CD4-positive, alpha-beta T cell treated with Interferon alpha-2 for 1 hour (primary cell): ENCODE measurements around the gene RCOR2.
A peak's percentile ranks its signal among the peaks of the same experiment; 100 is the strongest.

Experiments used
- DNase-seq, 2 donors: peaks; one replicate each; pipeline ENCODE4 v3.0.0-alpha.2; 2020 to 2022

The RCOR2 gene

DNA sequence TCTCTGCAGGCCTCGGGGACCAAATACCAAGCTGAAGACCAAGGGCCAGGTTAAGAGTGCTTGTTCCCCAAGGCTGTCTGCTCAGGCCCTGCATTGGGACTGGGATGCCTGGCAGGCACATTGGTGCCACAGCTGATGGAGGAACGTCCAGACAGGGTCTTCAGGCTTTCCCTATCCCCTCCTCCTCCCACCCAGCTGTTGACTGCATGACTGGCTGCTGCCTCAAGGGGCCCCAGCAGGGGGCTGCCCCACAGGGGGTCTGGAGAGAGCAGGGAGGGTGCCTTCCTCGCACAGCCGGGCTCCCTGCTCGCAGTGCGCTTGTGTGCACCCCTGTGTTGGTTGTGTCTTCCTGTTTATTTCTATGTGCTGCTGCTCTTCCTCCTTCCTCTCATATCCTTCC is 9.9 kb downstream of the RCOR2 start:
- DNase-seq: no peak

GRCh38 chr11:63906585-63906984 is 10.4 kb downstream of the RCOR2 start:
- DNase-seq: peak; percentile 43 to 64

DNA sequence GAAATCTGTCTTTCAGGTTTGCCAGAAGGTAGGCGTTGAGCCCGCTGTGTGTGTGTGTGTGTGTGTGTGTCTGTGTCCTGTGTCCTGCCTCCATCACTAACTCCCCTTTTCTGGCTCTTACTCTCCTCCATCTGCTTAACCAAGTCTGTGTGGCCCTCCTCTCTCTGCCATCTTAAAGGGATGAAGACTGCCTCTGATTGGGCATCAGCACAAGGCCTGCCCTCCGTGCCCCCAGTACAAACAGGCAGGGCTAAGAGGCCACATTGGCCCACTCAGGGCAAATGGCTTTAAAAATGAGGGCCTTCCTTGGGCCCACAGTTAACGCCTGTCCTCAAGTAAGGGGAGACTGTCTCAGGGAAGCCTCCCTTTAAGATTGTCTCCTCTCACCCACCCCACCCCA is 10.9 kb downstream of the RCOR2 start:
- DNase-seq: no peak

- DNase-seq: no peak
Measured at GRCh38 chr11:63905179-63905578, 11.8 kb downstream of the RCOR2 start.

DNA sequence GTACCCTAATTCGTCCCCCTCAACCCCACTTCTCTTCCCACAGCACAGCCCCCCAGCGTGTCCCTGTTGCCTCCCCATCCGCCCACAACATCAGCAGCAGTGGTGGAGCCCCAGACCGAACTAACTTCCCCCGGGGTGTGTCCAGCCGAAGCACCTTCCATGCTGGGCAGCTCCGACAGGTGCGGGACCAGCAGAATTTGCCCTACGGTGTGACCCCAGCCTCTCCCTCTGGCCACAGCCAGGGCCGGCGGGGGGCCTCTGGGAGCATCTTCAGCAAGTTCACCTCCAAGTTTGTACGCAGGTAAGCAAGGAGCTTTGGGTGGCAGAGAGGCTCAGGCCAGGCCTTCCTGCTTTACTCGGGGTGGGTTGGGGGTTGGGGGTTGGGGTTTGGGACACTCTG is 12.2 kb downstream of the RCOR2 start:
- no peak for DNase-seq

DNA sequence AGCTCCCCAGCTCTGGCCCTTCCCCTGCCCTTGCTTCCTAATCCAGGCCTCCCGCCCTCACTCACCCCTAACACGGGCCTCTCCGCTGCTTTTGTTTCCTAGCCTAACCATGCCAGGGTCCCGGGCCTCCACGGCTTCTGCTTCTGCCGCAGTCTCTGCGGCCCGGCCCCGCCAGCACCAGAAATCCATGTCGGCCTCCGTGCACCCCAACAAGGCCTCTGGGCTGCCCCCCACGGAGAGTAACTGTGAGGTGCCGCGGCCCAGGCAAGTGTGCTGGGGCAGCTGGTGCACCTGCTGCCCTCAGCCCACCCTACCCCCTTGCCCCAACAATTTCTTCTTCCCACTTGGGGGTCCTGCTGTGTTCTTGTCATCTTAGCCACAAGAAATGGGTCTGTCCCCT is 13.1 kb downstream of the RCOR2 start:
- DNase-seq: no peak

- peak in 1 of 2 donors; percentile 19 for DNase-seq
Measured at GRCh38 chr11:63901660-63902059, 15.3 kb downstream of the RCOR2 start.

DNA sequence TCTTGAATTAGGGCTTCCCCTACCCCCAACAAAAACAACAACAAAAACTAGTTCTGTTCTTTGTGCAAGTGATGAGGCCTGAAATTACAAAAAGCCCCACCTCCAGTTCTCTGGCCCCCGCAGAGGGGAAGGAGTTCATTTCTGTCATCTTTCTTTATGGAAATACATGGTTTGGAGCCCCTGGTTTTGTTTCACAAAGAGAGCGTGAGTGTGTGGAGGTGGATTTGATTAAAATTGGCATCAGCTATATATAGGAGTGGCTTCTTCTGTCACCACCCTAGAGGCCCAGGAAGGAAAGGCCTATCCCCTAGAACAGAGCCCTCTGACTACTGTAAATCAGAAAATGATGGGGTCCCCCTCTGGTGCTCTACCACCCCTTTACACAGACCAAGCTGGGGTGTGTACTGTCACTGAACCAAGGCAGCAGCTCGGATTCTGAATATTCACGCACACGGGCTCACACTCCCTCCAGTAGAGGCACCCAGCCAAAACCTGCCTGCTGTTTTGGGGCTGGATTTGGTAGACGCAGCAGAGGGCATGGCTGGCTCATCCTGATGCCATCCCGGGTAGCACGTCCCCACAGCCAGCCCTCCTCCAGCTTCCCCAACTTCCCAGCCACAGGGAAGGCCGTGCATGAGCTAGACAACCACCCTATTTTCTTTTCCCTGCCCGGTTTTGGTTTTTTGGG is 19.4 kb downstream of the RCOR2 start:
- DNase-seq: no peak

GRCh38 chr11:63896071-63896470 is 20.9 kb downstream of the RCOR2 start:
- no peak for DNase-seq

DNA sequence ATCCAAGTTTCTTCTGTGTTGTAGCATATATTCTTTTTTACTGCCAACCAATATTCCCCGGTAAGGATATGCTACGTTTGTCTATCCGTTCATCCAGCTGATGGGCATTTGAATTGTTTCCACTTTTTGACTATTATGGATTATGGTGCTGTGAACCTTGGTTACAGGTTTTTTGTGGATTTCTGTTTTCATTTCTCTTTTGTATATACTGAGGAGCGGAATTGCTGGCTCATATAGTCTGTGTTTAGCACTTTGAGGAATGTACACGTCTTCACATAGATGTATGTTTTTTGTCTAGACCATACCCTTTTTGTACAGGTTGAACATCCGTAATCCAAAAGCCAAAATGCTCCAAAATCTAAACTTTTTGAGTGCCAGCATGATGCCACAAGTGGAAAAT is 23.6 kb downstream of the RCOR2 start:
- DNase-seq: no peak

- DNase-seq: no peak
Measured at GRCh38 chr11:63892228-63892627, 24.7 kb downstream of the RCOR2 start.

DNA sequence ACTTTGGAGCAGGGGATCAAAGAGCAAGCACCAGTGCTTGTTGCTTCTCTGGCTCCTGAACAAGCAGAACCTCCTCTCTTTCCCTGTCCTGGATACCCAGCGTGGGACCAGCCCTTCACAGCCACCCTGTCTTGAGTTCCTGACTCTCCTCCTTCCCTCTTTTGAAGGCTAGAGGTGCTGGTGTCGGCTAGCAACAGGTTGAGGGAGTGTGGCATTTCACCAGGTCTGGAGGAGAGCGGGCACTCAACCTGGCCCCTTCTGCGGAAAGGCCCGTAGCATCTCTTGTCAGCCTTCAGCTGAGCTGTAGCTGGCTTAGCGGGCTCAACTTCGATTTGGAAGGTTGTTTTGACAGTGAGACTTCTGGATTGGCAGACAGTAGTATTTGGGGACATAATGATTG is 26.6 kb downstream of the RCOR2 start:
- no peak for DNase-seq

DNA sequence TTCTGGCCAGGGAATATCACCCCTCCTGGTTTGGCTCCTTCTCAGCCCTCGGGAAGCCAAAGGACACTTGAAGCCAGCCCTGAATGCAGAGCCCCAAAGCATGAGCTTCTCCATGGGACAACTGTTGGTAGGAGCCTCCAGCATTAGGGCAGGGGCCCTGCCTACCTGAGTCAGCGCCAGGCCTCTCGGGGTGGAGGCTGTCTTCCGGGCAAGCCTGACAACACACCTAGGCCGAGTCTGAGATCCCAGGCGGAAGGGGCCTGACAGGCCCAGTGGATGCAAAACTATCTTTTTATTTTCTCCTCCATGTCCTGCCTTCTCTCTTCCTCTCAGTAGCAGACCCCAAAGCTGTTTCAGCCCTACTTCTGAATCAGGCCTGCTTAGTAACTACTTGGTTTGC is 27.6 kb downstream of the RCOR2 start:
- DNase-seq: no peak

DNA sequence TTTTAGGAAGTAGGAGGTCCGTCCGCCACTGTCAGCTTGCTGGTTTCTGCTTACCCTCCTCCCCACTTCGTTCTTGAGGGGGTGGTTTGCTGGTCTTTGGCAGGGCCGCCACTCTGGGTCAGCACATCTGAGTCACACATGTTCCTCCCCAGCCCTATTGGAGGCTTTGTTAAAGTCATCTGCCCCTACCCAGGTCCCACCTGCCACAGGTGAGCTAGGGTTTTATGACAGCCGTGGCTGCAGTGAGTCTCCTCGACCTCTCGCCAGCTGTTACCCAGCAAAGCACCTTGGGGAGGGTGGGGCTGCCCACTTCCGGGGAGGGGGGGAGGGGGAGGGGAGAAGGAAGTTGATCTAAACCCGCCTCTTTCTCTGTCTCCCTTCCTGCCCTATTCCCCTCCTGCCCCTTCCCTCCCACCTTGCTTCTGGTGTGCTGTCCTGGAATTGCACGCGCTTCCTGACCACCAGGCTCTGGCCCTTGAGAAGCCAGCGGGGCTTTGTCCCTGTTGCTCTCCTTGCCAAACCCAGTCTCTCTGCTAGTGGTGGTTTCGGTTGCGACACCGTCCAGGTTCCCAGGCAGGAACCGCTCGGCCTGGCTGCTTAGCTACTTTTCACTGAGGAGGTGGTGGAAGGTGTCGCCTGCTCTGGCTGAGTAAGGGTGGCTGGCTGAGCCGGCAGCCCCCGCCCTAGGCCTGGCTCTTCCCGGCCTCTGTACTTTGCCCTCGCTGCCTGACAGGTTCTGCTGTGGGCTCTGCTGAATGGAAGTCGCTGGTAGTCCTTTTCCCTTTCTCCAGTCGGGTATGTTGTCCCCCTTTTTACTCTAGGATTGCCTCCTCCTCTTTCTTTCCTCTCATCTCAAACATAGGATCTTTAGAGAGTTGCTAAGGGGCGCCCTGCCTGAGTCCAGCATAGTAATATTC is 28.5 kb downstream of the RCOR2 start:
- peak; percentile 61 to 76 for DNase-seq

DNA sequence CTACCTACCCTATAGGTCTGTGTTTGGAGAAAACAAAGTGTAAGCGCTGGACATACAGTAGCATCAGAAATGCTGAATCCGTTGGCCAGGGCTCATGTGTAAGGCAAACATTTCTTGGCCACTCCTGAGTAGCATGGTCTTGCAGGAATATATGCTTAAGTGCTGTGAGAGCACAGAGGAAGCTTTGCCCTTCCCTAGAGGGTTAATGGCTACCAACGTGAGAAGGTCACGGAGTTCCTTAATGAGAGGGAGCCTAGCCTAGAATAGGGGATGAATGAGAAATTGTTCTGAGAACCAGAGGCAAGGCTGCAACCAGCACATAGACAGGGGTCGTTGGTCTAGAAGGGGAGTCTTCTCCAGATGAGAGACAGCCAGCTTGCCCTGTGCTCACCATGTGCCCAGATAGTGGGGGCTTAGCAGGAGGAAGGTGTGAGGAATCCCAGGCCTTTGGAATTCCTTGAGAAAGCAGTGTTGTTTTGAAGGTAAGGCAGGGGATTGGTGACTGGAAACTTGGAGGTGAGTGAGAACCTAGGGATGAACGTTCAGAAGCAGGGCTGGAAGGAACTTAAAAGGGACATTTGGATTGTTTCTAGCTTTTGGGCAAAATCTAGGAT is 29.5 kb downstream of the RCOR2 start:
- DNase-seq: no peak

DNA sequence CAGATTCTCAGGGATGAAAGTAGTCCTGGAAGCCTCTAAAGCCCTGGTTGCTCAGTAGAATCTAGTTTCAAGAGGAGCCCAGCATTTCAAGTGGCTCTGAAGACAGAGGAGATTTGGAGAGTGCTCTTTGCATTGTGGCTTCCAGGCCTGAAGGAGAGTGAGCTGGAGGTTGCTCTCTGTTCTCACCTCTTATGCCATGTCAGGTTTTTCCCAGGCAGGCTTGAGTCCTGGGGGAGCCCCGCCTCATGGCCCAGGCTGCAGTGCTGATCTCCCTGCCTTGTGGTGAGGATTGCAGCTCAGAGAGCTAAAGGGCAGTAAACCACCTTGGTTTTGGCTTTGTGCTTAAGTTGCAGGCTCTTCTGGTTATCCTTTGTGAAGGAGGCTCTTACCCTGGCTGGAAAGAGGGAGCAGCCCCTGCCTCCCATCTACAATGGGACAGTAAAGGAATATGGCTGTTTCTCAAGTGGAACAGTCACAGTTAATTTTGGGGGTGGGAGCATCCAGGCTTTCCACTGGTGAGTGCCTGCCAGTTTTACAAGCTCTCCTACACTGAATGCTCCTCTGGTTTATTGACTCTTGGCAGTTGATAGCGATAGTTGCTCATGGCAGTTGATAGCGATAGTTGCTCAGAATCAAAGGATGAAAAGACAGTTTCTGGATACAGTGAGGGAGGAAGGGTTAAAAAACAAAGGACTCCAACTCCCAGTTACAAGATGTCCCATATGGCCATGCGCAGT is 32.6 kb downstream of the RCOR2 start:
- DNase-seq: no peak

DNA sequence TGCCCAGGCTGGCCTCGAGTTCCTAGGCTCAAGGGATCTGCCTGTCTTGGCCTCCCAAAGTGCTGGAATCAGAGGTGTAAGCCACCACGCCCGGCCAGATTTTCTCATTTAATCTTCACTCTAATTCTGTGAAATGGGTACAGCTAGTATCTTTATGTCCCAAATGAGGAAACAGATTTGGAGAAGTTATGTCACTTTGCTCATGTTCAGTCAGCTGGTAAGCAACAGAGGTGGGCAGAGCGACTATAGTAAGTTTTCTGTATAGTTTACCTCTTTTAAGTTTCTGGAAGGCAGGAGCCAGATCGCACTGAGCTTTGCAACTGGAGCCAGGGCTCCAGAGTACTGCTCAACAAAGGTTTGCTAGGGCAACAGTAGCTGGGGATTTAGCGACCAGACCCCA is 33.2 kb downstream of the RCOR2 start:
- DNase-seq: no peak

DNA sequence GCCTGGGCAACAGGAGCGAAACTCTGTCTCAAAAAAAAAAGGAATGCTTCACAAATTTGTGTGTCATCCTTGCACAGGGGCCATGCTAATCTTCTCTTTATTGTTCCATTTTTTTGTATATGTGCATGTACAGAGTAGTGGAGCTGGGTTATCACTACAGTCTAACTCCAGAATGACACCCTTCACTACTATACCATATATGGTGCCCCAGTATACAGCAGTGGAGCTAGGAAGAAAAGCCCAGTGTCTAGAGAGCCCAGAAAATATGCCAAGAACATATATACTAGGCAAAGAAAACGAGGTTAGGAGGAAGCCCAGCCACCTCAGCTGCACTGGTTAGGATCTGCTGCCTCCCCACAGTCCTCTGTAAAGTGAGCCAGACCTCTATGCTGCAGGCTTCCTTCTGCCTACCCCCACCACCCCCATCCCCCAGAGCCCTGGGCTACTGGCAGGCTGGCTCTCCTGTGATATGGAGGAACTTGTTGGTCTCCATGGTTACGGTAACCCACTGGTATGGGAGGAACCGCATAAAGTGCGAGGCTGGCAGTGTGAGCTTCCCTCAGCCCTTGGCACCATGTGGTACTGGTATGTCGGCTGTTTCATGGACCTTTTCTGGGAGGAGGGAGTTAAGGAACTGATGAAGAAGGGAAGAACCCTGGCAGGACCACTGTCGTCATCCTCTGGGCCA is 34.3 kb downstream of the RCOR2 start:
- peak; percentile 35 to 50 for DNase-seq

DNA sequence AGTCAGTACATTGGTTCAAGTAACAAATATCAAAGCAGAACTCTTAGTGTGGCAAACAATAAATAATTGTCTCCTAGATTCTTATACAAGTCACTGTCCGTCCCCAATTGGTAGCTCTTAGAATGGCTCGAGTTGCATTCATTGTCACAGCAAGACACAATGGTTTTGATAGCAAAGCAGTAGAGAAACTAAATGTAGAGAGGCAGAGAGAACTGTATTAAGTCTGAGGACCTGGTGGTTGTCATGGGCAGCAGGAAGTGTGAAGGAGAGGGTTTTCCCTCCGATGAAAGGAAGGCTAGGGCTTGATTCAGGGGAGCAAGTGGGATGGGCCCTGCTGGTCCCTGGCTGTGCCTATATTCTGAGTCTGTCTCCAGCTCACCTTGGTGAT is 36.6 kb downstream of the RCOR2 start:
- no peak for DNase-seq

- DNase-seq: no peak
Measured at GRCh38 chr11:63879598-63880402, 37.2 kb downstream of the RCOR2 start.

GRCh38 chr11:63877658-63878241 is 39.2 kb downstream of the RCOR2 start:
- DNase-seq: no peak
